Psoas muscle (tissue), 8 donors: ENCODE data around the gene SLC12A3. TPM values are rescaled to one million over a fixed set of nuclear protein-coding genes. Genes with fewer than 3 reads are reported as not detected.

Experiments used
- ATAC-seq, 4 donors: fragments of 200-7000 bp; cut with Tn5 transposase; one replicate each; pipeline ENCODE4 v1.9.1; 2020; ENCODE audit warnings: moderate library complexity in 3 of 4, mild to moderate bottlenecking in 2 of 4
- DNase-seq, 2 donors: peaks; one replicate each; pipeline ENCODE4 v3.0.0-alpha.2; 2020
- H3K27ac ChIP-seq: fragments of 200-600 bp; one replicate; pipeline ENCODE4 v1.8.0; 2022
- H3K27me3 ChIP-seq, 3 donors: fragments of 200-600 bp in 1 of 3; one replicate each; pipeline versions ENCODE4 v1.6.1 to v1.8.0; 2013 to 2022; ENCODE audit warnings: low read length in 2 of 3, mild to moderate bottlenecking in 2 of 3, moderate library complexity in 1 of 3; ENCODE audit not compliant: insufficient read depth in 3 of 3
- H3K36me3 ChIP-seq, 2 donors: fragments of 200-600 bp in 1 of 2; one replicate each; pipeline versions ENCODE4 v1.6.1 to v1.8.0; 2013 to 2022; ENCODE audit warnings: low read depth in 1 of 2, mild to moderate bottlenecking in 1 of 2, moderate library complexity in 1 of 2; ENCODE audit not compliant: insufficient read depth in 1 of 2
- H3K4me1 ChIP-seq: fragments of 200-600 bp; one replicate; pipeline ENCODE4 v1.8.0; 2022
- H3K4me3 ChIP-seq: fragments of 200-600 bp; one replicate; pipeline ENCODE4 v1.8.0; 2022; ENCODE audit warnings: mild to moderate bottlenecking
- H3K9me3 ChIP-seq: fragments of 200-600 bp; one replicate; pipeline ENCODE4 v1.8.0; 2022
- CTCF ChIP-seq: fragments of 200-600 bp; IDR thresholded peaks from one replicate; pipeline ENCODE4 v1.8.0; 2022; ENCODE audit warnings: antibody characterized with exemption
- WGBS, 3 donors: extraction: QIAGEN DNeasy Blood & Tissue Kit; methylation state at CpG; one replicate each; pipeline versions ENCODE4 v1.1.6 to v1.1.7; 2013; 5-methylcytosine and 5-hydroxymethylcytosine counted together
- intact Hi-C, 2 donors: fragments of 100-400 bp; cut with DNase I; formaldehyde crosslinking; loops; one replicate each; pipeline versions ENCODE4 v1.11.0 to v1.14.2; 2022
- polyA plus RNA-seq, 3 donors: library from polyadenylated mRNA; stranded (reverse); fragments of 200-250 nt; gene quantifications; one replicate each; pipeline ENCODE4 v1.2.3, GENCODE V29; 2013
- total RNA-seq, 4 donors: library from RNA; stranded (reverse); fragmentation: NEBNext Ultra II Directional in 2 of 4; extraction: Animal tissue kit (Norgen Biotek cat#: 25700) in 2 of 4; gene quantifications; one replicate each; pipeline versions ENCODE4 v1.2.1 to v1.2.4, GENCODE V29; 2021 to 2023
- donor health status: healthy with polysubstance abuse.
- donor health status: DM: no; HTN: no; CAD: no; lungs with moderate emphysema.
- donor health status: Bipolar disorder and iron deficiency.
- donor health status: healthy.
- donor health status: DM: yes; HTN: yes; CAD: no.
- donor health status: DM: no; HTN: no; CAD: no.
- donor health status: DM: no; HTN: no; CAD: no.
- donor health status: DM: yes; HTN: yes; CAD: no.

The SLC12A3 gene
- total and polyA plus RNA-seq, 7 donors, result 0.01 to 0.06 TPM; not detected in 5

GRCh38 chr16:56943761-56944375 lies 78.9 kb downstream of the SLC12A3 start:
- Histone ChIP-seq H3K4me1 (no peaks in the 10 kb centered on the region), H3K9me3 (no peaks in the 10 kb centered on the region), H3K36me3 (peaks cover 24 to 91% of the 10 kb centered on the region in 2 donors), H3K27me3 (no peaks in the 10 kb centered on the region), H3K27ac (no peak overlapping the region), H3K4me3 (no peak overlapping the region)
- 69 to 78% (median 75%) methylated on average over 6 of the region's 6 CpGs for WGBS, 3 donors
- ATAC-seq (no peak), DNase-seq (no peak)
- intact Hi-C loops, result no loop called here
- TF ChIP-seq CTCF, result no peak

GRCh38 chr16:56944954-56945839 lies 80.2 kb downstream of the SLC12A3 start:
- Histone ChIP-seq H3K36me3 (peaks cover 18 to 84% of the 10 kb centered on the region in 2 donors), H3K4me3 (no peak overlapping the region), H3K4me1 (no peaks in the 10 kb centered on the region), H3K27me3 (no peaks in the 10 kb centered on the region), H3K9me3 (no peaks in the 10 kb centered on the region), H3K27ac (no peak overlapping the region)
- 32 to 52% (median 47%) methylated on average over 2 of the region's 2 CpGs for WGBS, 3 donors
- intact Hi-C loops, result no loop called here
- DNase-seq (no peak), ATAC-seq (no peak)
- TF ChIP-seq CTCF, result no peak

DNA sequence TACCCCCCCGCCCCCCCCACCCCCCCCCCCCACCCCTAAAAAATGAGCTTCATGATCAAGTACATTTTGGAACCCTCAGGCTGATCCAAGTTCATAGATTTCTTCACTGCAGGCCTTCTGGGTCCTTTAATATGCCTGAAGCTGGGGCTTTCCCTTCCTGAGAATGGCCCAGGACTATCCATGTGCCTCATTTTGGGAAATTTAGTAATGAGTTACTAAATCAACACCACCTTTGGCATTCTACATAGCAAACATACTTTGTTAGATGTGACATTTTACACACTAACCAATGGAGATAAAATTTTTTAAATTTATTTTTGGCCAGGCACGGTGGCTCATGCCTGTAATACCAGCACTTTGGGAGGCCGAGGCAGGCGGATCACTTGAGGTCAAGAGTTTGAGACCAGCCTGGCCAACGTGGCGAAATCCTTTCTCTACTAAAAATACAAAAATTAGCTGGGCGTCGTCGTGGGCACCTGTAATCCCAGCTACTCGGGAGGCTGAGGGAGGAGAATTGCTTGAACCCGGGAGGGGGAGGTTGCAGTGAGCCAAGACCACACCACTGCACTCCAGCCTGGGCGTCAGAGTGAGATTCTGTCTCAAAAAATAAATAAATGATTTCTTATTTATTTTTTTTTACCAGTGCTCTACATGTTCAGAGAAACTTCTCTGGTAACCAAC lies 81.0 kb downstream of the SLC12A3 start:
- TF ChIP-seq CTCF, result no peak
- H3K4me3 ChIP-seq, result no peak overlapping the region
- intact Hi-C loops, result no loop called here
- no peaks in the 10 kb centered on the region for H3K4me1 ChIP-seq
- H3K27ac ChIP-seq, result no peak overlapping the region
- no peak for DNase-seq
- no peaks in the 10 kb centered on the region for H3K9me3 ChIP-seq
- H3K36me3 ChIP-seq, result peaks cover 18 to 76% of the 10 kb centered on the region in 2 donors
- 71 to 73% (median 72%) methylated on average over 12 of the region's 12 CpGs for WGBS, 3 donors
- no peaks in the 10 kb centered on the region for H3K27me3 ChIP-seq
- no peak for ATAC-seq

DNA sequence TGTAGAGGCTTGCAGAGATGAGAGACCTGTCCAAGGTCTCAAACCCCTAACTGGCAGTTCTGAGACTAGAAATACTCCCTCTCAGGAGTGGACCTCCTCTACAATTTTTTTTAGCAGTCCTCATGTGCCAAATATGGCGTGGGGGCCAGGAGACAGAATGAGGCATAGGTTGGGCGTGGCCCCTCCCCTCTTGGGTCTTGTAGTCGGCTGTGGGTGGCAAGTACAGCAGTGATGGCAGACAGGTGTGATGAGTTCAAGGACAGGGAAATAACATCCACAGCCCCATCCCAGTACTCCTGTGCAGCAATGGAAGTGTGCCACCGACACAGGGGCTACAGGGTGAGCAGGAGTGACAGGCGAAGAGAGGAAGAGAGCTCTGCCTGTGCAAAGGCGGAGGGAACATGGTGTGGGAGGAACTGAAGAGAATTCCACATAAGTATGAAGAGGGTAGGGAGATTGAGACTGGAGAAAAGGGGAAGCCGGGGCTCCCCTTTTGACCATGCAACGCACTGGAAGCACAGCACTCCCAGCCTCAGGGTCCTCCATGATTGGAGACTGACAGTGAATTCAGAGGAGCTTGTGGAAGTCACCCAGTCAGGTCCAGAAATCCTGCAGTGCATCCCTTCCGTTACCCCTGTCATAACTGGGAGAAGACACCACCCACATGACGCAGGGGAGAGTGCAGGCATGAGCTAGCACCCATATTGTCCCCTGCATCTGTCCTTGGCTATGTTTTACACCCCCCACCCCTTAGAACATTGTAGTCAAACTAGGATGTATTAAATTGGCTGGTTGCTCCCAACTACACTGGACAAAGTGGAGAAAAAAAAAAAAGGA lies 82.0 kb downstream of the SLC12A3 start:
- no peak for TF ChIP-seq CTCF
- no peak overlapping the region for H3K4me3 ChIP-seq
- no peaks in the 10 kb centered on the region for H3K27me3 ChIP-seq
- no peaks in the 10 kb centered on the region for H3K4me1 ChIP-seq
- WGBS, 3 donors, result 76 to 82% (median 80%) methylated on average over 10 of the region's 10 CpGs
- peaks cover 12 to 66% of the 10 kb centered on the region in 2 donors for H3K36me3 ChIP-seq
- ATAC-seq (no peak), DNase-seq (no peak)
- H3K27ac ChIP-seq, result no peak overlapping the region
- intact Hi-C loops, result no loop called here
- no peaks in the 10 kb centered on the region for H3K9me3 ChIP-seq
